Omental fat pad (tissue), 4 donors: Measurements from ENCODE around the gene AKR1C3. TPM values are rescaled to one million over a fixed set of nuclear protein-coding genes. Genes with fewer than 3 reads are reported as not detected.

Source experiments
- ATAC-seq: fragments of 150-250 bp; one replicate; pipeline ENCODE4 v1.9.1; 2016; ENCODE audit warnings: mild to moderate bottlenecking, moderate library complexity; ENCODE audit not compliant: low FRiP score
- DNase-seq: peaks from one replicate; pipeline ENCODE4 v3.0.0-alpha.2; 2019; ENCODE audit warnings: low spot score
- CTCF ChIP-seq, 3 donors: fragments of 450-650 bp; IDR thresholded peaks; one replicate each; pipeline ENCODE4 v1.5.1; 2016 to 2017; ENCODE audit warnings: antibody characterized with exemption in 3 of 3, mild to moderate bottlenecking in 3 of 3, moderate library complexity in 2 of 3
- total RNA-seq, 4 donors: library from RNA; depleted of rRNA; stranded (reverse); fragments of >200 nt; gene quantifications; one replicate each; pipeline ENCODE4 v1.1.0, GENCODE V29; 2016

Gene AKR1C3
- total RNA-seq, 4 donors from 2014 or later: 71.0 to 147 (median 116) TPM

- ATAC-seq (no peak), DNase-seq (no peak)
- no peak for TF ChIP-seq CTCF (IDR thresholded peaks at IDR 0.05)
These were observed 15.6 kb upstream of the AKR1C3 start for GRCh38 chr10:5078547-5079180.

DNA sequence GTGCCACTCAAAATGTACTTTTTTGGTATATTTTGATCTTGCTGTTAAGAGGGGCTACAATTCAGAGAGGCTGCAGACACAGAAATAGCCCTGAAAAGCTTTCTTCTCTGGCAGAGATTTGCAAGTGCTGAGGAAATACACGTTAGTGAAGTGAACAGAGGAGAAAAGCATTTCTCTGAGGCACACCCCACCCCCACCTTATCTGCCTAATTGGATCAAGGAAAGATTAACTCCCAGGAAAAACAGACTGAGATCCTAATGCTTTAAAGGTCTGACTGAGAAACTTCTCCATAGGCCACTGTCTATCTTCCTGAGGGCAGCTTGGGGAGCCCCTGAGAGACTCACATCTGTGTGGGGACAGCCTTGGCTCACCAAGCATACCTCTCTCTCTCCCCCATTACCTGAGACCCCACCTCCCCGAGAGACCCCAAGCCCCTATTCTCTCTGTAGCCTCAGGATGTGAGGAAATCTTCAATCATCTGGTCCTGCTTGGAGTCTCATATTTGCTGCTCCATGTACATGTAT is 14.8 kb upstream of the AKR1C3 start:
- DNase-seq: no peak
- no peak for ATAC-seq
- no peak for TF ChIP-seq CTCF (IDR thresholded peaks at IDR 0.05)

GRCh38 chr10:5079836-5080235 is 14.4 kb upstream of the AKR1C3 start:
- ATAC-seq (no peak), DNase-seq (no peak)
- TF ChIP-seq CTCF (IDR thresholded peaks at IDR 0.05): no peak

DNA sequence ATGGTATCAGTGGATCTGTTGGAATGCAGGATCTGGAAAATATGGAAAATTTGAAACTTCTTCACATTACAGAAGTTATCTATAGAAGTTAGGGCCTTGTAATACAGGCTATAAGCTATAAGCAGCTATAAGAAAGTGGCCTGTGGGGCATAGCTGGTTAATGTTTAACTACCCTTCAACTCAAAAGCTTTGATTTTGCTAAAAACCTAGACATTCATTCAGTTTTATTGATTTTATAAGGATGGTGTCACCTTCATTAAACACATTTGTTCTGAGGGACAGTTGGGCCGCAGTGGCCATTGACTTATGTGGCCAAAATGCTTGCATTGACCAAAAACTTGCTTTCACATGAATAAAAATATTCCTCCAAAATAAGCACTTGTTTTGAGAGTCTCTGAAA is 13.1 kb upstream of the AKR1C3 start:
- ATAC-seq: no peak
- TF ChIP-seq CTCF (IDR thresholded peaks at IDR 0.05): no peak
- no peak for DNase-seq

GRCh38 chr10:5088703-5089261 is 5.4 kb upstream of the AKR1C3 start:
- DNase-seq: no peak
- no peak for TF ChIP-seq CTCF (IDR thresholded peaks at IDR 0.05)
- no peak for ATAC-seq

DNA sequence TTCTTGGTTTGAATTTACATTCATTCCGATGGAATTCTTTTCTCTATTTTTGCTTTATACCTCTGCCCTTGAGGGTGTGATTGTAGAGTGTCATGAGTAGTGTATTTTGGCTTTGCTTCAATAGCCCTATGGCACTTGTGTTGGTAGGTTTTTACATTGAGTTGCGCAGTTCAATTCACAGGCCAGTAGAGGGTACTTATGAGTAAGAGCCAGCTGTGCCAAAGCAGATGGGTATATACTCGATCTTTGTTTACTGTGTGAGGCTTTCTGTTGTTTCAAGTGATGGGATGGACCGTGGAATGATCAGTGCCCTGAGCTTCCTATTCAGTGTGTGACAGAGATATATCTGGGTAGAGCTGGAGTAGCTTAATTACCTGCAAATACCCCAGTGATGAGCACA is 4.3 kb upstream of the AKR1C3 start:
- DNase-seq (no peak), ATAC-seq (no peak)
- no peak for TF ChIP-seq CTCF (IDR thresholded peaks at IDR 0.05)

GRCh38 chr10:5090551-5090950 is 3.7 kb upstream of the AKR1C3 start:
- ATAC-seq: no peak
- no peak for DNase-seq
- TF ChIP-seq CTCF (IDR thresholded peaks at IDR 0.05): no peak
